GM21576 (cell line): Measurements from ENCODE around the gene GRHL3.

ENCODE experiments used
- ATAC-seq: cut with Tn5 transposase; IDR thresholded peaks from one replicate; pipeline ENCODE4 v1.9.1; 2021; ENCODE audit warnings: mild to moderate bottlenecking, moderate library complexity; ENCODE audit not compliant: unreplicated experiment

The GRHL3 gene

DNA sequence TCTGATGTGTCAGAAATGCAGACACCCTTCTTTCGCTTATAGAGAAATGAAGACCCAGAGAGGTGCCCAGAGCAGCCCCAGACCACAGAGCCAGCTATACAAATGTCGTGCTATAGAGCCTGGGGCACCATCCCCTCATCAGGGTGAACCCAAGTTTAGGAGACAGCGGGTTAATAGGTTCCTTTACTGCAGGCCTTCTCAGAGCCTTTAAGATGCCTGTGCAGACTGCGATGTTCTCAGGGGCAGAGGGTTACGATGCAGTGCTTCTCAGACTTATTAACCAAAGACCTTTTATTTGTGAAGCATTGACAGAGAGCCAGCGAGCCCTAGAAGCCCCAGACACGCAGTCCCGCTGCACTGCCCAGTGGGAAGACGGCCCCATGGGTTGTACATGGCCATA lies 47.5 kb downstream of the GRHL3 start:
- ATAC-seq, result no peak

- ATAC-seq, result no peak
Measured at GRCh38 chr1:24369199-24369598, 50.0 kb downstream of the GRHL3 start.

DNA sequence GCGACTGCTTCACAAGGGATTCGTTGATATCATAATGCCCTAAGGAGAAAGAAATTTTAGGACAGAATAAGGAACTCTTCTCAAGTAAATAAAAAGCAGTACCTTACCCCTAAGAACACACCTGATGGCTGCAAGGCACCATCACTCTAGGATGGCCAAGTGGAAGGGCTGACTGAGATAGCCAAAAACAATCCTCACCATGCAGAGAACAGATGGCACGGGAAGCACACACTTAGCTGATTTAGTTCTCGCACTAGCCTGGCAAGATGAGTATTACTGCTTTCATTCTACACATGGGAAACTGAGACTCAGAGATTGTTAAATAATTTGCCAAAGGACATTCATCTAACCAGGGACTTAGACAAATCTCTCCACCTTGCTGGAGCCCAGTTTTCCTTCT lies 50.6 kb downstream of the GRHL3 start:
- ATAC-seq, result no peak

- ATAC-seq, result no peak
Measured at GRCh38 chr1:24373044-24373443, 53.9 kb downstream of the GRHL3 start.

- ATAC-seq, result no peak
Measured at GRCh38 chr1:24373710-24374109, 54.6 kb downstream of the GRHL3 start.

GRCh38 chr1:24374891-24375786 lies 56.0 kb downstream of the GRHL3 start:
- ATAC-seq, result no peak

DNA sequence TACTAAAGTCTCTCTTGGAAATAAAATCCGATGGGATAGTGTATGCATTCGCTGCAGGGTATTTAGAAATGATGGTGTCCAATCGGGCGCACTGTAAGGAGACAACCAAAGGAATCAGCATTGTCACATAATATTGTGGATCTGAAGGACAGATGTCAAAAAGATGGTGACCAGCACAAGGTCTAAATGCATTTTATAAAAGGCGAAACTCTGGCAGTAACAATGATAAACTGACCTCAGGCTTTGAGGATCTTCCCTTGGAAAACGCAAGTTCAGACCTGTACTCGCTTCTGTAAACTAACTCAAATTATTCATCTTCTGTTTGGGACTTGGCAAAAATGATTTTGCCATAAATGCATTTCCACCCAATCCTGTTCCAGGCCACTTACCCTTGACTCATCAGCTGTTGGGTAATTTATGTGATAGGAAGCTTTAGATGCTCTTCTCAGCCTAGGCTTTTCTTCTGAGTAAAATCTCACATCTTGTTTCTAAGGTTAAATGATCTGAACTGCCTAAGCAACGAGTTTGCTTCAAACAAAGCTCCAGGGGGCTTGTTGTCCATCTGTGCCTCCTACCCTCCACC lies 60.7 kb downstream of the GRHL3 start:
- no peak for ATAC-seq

- ATAC-seq, result no peak
Measured at GRCh38 chr1:24380508-24380907, 61.4 kb downstream of the GRHL3 start.

DNA sequence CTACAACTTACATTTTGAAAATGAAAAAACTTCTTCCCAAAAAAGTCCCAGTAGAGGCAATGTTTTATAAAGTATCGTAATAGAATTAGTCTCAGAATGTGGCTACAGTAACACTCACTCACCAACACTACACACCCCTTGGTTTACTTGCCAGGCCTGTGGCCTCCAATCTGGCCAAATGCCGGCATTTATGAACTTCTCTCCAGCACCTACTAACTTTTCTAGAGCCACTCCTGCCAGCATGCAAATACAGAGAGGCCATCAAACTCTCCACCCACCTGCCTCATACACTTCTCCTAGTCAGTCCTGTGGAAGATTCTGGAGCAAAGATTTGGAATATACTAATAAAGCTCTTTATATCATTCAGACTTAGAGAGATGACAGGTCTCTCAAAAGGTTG lies 62.1 kb downstream of the GRHL3 start:
- ATAC-seq, result no peak

DNA sequence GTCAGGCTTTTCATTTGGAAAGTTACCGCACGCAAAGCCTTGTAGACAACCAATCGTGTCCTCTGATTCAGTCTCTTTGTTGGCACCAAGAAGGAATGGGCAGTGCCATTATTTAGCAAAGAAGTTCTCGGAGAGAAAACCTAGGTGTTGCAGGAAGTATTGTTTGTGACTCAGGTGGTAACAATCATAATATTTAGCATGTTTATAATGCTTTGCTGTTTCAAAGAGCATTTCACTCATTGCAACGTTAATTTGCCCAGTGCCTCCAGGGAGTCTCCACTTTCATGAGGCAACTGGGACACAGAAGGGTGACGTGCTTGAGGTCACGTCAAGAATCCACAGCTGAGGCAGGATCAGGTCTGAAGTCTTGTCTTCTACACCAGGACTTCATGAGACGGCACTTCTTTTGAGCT lies 63.0 kb downstream of the GRHL3 start:
- no peak for ATAC-seq

- ATAC-seq, result no peak
Measured at GRCh38 chr1:24383381-24383940, 64.3 kb downstream of the GRHL3 start.

DNA sequence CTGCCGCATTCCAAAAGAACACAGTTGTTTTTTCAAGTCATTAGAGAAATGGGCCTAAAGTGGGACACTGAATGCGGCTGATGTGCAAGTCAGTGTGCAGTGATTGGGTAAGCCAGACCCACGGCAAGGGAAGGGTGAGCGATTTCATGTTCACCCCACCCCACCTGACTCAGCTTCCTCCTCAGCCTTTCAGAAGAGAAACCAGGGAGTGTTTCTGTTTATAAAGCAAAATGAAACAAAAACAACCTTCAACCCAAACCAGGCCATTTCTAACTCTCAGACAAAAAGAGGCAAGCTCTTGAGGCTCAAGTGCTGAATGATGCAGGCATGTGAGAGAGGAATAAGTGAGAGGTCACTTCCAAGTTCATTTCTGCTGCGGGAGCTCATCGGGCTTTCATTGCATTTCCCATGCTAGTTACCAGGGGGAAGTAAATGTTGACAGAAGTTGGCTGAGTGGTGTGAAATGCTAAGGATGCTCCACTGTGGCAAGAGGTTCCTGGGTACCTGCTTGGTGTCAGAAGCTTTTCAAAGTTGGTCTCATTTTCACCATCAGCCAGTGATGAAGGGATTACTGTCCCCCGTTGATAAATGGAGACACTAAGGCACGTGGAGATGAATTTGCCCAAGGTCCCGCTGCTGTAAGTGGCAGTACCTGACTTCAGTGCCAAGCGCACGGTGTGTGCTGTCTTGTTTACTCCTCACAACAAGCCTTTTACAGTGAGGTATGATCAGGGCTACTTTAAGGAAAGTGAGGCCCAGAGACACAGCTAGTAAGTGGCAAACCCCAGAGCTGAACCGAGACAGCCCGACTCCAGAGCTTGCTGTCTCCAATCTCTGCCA lies 65.3 kb downstream of the GRHL3 start:
- ATAC-seq, result peak; percentile 72

DNA sequence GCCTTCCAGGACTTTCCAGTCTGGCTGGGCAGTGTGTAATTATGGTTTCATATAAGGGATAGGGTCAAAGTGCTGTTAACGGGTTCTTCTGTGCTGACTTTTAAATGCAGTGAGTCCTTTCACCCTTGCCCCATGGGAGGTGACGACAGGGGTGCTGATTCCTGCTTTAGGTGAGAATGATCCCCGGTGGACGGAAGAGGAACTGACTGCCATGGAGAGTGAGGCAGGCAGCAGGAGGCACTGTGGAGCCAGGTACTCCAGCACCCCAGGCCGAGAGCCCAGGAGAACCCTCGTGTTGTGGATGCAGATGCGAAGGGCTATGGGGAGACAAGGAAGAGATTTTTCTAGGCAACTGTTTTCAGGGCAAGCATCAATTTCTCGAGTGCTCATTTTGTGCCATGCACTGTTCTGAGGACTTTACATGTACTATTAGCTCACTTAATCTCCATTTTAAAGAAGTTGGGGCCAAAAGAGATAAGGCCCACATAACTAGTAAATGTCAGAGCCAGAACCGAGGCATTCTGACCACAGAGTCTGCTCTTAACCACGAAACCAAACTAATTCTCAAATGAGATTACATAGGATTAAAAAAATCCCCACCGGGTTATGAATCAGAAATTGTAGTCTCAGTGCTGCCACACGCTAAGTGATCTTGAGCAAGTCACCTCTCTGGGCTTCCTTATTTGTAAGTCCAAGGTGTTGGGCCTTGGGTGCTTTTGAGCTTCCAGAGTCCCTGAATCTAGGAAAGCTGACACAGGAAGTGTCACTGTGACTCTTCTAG lies 66.2 kb downstream of the GRHL3 start:
- no peak for ATAC-seq

DNA sequence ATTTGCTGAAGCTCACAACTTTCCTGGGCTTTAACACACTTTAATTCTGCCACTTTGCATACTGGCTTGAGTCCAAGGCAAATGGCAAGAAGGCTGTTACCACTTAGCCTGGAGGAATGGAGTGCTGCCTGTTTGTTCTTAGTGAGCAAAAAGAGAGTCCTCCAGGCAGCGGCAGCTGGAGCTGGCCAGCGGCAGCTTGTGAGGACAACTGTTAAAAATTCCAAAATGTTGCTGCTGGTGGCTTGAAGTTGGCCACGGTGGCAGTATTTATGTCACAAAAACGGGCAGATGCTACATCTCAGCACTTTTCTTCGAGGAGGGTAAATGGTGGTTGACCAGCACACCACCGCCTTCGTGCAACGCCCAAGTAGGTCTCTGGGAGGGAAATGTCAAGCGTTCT lies 67.1 kb downstream of the GRHL3 start:
- no peak for ATAC-seq

DNA sequence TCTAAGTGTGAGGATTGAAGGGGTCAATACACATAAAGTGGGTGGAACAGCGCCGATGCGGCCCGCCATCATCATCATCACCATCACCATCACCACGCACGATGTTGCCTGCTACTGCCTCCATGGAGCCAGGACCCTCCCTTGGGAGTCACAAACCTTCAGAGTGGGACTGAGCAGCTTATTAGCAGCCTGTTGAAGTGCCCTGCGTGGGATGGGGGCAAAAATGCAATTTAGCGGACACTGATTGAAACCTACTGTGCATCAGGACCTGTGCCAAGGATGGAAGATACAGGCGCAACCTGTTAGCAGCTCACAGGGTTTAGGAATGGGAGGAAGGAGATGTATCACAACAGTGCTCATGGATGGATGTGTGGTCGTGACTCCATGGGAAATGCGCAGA lies 67.8 kb downstream of the GRHL3 start:
- ATAC-seq, result no peak

GRCh38 chr1:24387636-24388175 lies 68.5 kb downstream of the GRHL3 start:
- no peak for ATAC-seq

- no peak for ATAC-seq
Measured at GRCh38 chr1:24388331-24388885, 69.3 kb downstream of the GRHL3 start.

DNA sequence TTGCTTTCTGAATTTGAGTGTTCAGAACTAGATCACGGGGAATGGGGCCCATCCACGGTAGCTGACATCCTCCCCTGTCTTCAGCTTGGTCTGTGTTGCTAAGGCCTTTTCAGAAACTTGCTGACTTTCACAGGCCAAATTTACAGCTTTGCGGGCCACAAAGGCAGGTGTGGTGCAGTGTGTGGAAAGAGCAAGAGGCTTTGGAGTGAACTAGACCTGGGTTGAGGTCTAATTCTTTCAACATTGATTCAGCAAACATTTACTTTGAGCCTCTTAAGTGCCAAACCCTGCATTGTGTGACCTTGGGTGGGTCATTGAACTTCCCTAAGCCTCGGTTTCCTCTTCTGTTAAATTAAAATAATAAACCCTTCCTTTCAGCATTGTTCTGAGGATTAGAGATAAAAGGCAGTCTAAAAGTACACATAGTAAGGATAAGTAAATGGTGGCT lies 70.1 kb downstream of the GRHL3 start:
- no peak for ATAC-seq

- ATAC-seq, result peak; percentile 48
Measured at GRCh38 chr1:24390924-24391782, 72.0 kb downstream of the GRHL3 start.
